Measurements from ENCODE around the gene PLAA.

Gene PLAA

DNA sequence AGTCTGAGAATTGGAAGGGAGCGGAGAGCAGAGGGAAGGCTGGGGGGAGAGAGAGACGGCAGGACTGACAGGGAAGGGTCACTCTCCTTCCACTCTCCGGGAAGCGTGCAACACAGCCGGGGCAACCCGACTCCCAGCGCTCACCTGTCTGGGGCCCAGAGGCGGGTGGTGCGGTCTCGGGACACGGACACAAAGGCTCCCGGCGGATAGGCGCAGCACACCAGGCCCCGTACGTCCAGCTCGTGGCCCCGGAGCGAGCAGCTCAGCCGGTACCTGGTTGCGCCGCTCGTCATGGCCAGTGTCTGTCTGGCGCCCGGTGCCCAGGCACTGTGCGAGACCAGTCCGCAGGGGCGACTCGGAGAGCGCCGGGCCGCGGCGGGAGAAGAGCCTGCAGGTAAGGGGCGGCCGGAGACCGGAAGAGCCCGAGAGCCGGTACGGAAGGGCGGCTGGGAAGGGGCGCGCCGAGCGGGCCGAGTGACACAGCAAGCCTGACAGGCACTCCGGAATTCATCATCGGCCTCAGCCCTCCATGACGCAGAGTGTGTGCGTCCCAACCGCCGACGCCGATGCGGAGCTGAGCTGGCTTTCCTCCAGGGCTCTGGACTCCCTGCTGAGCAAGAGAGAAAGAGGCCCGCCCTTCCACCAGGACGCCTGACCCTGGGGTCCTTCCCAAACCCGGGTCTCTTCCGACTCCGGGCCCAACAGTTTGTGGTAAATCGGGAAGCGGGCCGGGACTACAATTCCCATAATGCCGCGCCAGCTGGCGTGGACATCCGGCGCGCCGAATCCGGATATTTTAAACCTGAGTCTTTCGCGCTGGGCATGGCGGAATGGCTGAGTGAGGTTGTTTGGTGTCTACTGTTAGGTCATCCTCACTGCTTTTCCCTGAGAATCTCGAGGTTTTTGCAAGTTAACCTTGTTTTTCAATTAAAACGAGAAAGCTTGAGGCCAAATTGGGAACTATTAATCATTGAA lies at the start of gene PLAA:
TSS of gene PLAA (minus strand) at position 490 of the 975 bp plus-strand sequence. CDS start at position 293, 197 bp downstream.
- DNase-seq = peak; percentile 83

DNA sequence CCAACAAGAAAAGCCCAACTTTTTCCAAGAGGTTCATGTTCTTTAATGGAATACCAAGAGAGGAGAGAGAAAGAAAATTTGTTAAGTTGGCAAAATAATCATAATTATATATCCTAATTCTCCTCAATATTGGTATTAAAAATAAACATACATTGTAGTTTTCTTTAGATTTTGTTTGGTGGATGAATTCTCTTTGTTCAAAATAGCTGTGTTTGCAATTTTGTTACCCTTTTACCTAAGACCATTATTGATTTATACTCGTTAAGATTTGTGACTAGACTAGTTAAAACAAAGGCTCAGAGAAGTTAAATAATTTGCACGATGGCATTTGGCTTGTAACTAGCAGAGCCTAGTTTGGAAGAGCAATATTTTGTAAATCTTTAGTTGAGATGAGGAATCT lies 48.8 kb upstream of the PLAA start:
- DNase-seq = no peak

DNA sequence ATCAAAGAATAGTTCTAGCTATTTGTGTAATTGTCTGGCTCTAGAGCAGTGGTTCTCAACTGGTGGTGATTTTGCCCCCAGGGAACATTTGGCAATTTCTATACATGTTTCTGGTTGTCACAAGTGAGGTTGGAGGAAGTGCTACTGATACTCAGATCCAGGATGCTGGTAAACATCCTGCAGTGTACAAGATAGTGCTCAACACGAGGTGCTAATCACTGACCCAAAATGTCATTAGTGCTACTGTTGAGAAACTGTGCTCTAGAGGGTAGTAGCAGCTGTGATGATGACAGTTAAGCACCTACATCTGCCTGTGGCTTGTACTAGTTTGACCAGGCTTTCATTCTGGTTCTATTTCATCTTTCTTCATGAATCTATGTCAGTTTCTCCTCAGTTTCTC lies 36.3 kb upstream of the PLAA start:
- no peak for DNase-seq

DNA sequence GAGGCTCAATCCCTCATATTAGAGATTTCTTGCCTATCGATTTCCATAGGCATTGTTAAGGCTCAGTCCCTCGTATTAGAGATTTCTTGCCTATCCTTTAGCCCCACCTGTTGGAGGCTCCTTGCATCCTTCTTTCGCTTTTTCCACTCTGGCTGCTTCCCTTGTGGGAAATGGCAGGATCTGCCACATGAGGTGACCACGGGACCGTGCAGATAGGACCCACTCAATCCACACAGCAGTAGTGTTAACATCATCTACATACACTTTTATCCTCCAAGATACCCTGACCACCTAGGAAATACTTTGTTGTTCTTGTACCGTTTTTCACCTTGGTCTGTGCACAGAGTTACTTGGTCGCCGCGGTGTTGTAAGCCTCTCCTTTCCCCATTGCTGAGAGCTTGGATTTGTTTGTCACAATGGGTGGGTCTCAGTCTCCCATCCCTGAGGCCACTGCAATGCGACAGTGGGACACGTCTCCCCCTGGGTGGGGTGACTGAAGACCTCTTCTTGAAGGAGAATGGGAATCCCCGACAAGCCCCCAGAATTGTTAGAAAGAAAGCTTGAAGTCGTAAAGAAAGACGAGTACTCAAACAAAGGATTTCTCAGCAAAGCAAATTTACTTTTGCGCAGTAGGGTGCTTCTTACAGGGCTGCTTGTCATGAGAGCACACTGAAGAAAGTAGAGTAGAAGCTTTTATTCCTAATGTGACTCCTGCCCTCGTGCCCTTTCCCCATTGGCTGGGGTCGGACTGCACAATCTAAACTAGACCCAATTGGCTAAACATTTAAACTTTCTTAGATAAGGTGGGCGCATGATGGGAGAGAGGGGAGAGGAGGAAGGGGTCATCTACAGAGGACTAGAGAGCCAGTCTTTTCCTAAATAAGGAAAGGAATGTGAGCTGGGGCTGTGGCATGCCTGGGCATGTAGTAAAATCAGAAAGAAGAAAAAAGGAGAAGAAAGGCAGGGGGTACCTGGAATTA lies 29.0 kb upstream of the PLAA start:
- no peak for DNase-seq

DNA sequence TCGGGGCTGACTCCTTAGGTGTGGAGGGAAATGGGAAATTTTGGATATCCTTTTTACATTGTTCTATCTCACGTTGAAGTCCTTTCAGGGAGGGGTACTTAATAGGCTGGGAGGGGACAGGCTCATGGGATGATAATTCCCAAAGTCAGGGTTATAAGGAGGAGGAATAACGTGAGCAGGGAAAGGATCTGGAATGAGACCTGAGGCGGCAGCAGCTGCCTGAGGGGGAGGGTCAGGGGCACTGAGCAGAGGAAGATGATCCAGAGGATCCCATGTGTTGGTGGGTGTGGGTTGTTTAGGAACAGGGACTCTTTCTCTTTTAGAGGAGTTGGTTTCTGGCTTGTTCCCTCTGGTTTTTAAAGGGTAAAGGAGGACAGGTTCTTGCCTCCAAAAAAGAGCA lies 27.9 kb upstream of the PLAA start:
- DNase-seq = no peak

DNA sequence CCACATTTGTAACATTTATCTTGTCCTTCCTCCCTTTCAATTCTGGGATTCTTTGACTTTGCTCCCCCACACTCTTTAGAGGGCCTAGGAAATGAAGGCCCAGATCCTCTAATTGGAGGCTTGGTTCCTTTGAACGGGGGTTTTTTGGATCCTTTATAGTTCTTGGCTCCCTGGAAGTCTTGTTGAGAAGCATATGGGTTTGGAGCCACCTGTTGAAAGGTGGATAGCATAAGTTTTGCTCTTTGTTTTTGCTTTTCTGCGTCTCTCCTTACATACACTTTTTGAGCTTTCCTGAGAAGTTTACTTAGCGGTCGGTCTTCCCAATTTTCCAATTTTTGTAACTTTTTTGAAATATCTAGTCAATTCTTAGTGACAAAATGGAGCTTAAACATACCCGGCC lies 26.9 kb upstream of the PLAA start:
- no peak for DNase-seq

DNA sequence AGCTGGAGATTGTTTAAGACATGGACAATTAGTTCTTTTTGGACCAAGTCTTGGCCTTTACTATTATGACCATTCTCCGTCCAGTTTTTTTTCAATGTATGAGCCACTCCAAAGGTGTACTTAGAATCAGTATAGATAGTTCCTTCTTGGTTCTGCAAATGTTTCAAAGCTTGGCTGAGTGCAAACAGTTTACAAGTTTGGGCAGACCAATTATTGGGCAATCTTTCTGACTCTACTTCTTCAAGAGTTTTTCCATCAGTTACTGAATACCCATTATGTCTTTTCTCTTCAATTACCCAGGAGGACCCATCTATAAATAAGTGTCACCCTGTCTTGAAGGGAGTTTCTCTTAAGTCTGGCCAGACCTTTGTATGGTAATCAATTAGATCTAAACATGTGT lies 24.7 kb upstream of the PLAA start:
- DNase-seq = no peak

DNA sequence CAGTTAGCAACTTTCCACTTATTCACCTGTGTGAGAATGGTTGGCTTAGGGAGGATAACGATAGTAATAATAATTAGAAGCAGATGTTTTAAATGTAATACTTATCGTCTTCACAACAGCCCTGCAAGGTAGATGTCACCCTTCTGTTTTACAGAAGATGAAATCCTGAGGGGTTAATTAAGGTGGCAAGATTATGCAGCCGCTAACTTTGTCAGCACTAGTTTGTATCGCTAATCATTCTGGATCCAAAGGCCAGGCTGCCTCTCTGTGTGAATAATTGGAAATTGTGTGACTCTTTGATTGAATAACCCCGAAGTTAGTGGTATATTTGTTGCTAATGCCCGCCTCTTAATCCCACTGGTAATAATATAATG lies 9.8 kb upstream of the PLAA start:
- DNase-seq = no peak

DNA sequence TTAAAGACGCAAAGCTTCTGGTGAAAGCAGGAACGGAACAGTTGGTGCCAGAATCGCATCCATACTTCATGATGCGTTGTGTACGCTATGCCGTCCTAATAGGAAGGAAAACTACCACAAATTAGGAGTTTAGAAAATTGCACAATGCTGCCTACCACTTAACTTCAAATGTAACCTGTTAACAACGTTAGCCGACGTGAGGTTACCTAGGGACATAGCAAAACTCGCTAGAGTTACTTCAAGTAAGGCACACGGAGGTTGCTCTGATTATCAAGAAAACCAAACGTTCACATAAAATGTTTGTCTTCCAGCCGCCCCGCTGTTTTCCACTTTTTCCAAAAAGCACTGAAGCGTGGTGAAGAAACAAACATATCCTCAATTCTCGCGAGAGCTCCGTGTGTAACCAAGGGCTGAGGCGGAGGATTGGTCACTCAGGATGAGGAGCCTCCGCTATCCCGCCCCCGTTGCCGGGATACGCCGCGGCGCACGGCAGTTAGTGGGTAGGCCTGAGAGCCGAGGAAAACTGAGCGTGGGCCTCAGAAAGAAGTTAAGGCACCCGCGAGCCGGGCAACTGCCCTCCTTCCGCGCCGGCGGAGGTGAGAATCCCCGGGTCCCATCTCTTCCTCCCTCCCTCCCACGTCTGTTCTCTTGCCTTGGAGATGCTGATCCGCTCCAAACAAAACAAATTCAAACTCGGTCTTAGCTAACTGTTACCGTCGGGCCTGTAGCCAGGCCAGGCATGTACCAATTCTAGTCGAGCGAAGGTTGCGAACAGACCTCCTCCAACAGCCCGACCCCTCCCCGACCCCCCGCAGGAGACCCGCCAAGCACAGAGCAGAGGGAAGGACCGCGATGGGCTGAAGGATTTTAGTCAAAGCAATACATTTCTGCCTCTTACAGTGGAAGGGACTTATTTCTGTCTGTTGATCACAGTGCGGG lies 9.1 kb upstream of the PLAA start, which contains the start of gene IFT74:
TSS of gene IFT74 (plus strand) at position 492 of the 939 bp plus-strand sequence. CDS start 5,556 bp downstream, outside the sequence.
- DNase-seq = peak; percentile 88

DNA sequence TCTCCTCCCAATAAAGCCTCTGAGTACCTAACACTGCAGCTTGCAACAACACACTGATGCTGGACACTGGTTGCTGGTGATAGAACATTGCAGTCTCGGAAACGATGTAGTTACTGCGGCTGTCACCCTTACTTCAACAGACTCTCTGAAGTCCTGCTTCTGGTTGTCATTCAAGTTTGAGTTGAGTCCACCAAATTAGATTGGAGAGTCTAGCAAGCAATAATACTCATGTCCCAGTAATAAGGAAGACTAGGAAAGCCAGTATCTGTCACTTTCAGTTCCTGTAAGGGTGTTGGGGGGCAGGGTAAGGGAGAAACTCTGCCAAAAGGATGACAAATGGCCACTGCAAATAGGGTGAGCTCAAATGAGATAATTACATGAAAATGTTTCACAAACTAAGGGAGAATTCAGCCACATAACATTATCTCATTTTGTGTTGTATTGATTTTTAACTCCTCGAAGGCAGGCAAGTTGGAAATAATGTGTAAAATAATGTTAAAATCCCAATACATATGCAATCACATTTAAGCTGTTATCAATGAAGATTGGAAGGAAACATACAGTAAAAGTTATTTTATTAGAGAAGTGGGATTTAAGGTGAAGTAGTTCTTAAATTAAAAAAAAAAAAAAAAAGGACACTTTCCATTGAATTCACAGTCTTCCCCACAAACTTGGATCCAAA lies 8.3 kb upstream of the PLAA start:
- no peak for DNase-seq

DNA sequence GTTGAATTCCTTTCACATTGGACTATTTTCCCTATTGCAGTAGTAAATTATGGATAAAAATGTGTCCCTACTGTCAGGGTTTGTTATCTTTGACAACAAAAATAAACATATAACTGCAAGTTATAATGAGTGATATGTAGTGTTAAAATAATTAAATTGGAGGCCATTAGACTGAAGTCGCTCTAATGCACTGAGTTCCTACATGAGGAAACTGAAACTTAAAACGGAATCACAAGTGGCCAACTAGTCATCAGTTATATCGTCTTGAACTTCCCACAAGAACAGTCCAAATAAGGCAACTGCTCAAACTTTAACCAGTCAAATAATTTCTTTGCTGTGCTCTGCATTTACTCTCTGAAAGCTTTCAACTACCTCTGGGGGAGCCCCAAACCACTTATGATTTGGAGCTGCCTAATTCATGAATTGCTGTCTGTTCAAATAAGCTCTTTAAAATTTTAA lies 7.0 kb upstream of the PLAA start:
- no peak for DNase-seq

DNA sequence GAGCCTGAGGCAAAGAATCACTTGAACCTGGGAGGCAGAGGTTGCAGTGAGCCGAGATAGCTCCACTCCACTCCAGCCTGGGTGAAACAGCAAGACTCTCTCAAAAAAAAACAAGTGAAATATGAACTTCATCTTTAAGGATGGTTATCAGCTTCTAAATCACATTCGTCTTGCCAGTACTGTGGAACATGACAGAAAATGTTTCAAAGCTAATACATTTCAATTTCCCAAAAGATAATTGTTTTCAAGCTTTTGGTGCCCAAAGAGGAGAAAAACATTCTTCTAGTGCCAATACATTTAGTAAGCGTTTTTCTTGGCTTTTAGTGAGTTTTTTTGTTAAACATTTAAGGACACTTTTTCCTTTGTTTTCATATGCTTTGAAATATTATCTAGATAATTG lies 4.8 kb upstream of the PLAA start:
- no peak for DNase-seq

DNA sequence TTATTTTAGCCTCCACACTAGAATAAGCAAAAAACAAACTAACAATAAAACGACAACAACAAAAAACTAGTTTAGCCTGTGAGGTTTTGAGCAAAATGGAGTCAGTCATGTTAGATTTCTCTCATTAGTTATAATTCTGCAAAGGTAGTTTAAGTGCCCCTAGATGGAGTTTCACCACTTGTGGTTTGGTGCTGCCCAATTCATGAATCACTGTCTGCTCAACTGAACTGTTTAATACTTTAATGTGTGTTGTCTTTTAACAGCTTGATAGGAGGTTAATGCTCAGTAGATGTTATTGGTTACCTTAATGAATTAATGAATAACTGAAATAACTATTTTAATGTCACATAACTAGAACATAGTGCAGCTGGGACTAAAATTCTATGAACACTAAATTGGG lies 3.5 kb upstream of the PLAA start:
- no peak for DNase-seq

DNA sequence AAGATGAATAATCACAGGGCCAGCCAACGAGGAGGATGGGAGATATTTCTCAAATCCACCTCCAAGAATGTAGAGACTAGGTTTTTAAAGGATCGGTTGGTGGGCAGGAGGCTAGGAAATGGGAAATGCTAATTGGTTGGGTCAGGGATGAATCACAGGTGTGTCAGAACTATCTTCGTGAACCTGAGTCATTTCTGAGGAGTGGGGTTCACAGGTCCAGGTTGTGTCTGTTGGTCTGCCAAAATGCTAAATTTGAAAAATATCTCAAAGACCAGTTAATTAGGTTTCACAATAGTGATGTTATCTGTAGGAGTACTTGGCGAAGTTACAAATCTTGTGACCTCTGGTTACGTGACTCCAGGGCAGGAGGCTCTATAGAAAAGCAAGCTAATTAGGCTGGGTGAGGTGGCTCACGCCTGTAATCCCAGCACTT lies 2.6 kb upstream of the PLAA start:
- no peak for DNase-seq

DNA sequence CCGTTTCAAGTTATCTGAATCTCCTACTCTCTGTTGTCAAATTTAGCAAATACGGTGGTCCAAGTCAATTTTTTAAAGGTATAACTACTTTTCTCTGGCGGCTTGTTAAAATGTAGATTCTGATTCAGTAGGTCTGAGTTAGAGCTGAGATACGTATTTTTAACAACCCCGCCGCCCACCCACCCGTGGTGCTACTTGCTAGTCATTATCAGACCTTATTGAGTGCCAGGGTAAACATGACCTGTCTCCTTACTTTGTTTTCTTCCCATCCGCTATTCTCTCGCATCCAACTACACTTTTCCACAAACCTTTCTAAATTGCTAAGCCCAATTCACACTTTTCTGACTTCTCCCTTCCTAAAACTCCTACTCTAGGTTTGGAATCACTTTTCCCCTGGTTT lies 694 bp upstream of the PLAA start:
- no peak for DNase-seq

DNA sequence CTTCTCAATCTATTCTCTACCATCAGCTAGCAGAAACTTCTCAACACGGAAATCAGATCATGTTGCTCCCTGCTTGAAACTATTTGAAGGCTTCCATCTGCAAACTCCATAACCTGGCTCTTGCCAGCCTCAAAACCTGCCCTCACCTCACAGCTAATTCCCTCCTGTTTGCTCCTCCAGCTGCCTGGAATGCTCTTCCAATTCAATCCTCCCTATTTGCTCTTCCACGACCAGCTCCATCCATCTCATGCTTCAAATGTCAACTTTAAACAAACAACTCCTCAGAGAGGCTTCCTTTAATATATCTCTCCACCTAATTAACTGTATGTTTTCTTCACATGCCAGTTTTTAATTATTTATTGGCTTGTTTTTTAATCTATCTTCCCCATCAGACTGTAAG lies 1.5 kb downstream of the PLAA start:
- no peak for DNase-seq

DNA sequence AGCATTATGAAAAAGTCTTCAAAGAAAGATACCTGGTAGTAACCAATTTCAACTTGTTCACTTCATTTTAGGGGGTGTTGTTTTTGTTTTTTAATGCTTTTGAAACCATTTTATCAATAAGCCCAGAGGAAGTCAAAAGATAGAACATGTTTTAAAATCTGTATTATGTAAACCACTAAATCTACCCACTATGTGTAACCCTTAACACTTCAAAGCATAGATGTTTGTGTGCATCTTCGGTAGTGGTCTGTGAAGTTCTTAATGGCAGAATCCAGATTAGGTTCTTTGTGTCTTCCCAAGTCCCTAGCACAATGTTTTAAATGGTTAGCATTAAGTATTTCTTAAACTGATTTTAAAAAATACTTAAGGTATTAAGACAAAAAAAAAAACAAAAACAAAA lies 6.3 kb downstream of the PLAA start:
- no peak for DNase-seq

DNA sequence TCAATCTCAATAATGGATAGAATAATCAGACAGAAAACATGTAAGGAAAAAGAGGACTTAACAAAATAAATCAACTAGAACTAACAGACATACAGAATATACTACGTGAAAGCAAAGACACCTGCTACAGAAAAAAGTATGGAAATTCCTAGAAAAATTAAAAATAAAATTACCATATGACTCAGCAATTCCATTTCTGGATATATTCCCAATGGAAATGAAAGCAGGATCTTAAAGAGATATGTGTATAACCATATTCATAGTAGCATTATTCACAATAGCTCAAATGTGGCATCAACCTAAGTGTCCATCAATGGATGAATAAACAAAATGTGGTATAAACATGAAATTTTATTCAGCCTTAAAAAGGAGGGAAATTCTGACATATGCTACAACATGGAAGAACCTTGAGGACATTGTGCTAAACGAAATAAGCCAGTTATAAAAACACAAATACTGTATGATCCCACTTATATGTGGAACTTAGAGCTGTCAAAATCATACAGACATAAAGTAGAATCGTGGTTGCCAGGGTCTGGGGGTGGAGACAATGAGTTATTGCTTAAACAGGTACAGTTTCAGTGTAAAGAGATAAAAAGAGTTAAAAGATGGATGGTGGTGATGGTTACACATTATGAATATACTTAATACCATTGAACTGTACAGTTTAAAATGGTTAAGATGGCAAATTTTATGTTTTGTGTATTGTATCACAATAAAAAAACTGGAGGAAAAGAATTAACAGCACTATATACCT lies 6.9 kb downstream of the PLAA start:
- no peak for DNase-seq

DNA sequence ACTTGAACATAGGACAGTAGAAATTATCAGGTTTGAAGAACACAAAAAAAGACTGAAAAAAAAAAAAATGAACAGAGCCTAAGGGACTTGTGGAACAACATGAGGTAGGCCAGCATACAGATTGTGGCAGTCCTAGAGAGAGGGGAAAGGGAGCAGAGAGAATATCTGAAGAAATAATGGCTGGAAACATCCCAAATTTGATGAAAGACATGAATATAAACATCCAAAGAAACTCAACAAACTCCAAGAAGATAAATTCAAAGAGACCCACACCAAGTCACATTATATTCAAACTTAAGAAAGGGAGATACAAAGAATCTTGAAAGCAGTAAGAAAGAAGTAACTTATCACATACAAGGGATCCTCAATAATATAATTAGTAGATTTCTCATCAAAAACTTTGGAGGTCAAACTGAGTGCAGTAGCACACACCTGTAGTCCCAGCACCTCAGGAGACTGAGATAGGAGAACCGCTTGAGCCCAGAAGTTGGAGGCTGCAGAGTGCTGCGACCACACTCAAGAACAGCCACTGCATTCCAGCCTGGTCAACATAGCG lies 9.1 kb downstream of the PLAA start:
- no peak for DNase-seq

DNA sequence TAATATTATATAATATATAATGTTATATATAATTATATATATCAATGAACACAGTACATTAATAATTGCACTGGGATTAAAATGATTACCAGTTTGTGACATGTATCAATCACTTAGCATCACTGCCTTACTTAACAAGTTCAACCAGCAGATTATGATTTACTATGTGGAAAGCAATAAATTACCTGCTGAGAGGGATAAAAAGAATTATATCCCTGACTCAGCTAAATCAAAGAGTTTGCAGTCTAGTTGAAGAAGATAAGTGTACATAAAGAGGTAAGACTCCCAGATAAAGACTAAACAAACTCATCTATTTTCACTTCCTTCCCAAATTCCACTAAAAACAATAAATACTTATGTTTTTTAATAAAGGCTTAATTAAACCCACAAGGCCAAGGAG lies 11.2 kb downstream of the PLAA start:
- no peak for DNase-seq

Measured in NCI-H526 treated with DMSO at 0.1 percent for 48 hours (cell line).